Large intestine (tissue), 12 donors: ENCODE results near the gene CES4A. TPM values are rescaled to one million over a fixed set of nuclear protein-coding genes. Genes with fewer than 3 reads are reported as not detected.
"Not testable (repeated sequence)": the region's sequence is repeated elsewhere in the genome, so short reads cannot be mapped to it uniquely, and the experiment has no call there.

Experiments
- DNase-seq, 2 donors: peaks; one replicate each; pipeline versions ENCODE4 v3.0.0 to v3.0.0-alpha.2; 2013
- H3K27ac ChIP-seq: one replicate; pipeline ENCODE4 v1.5.1; 2013; ENCODE audit warnings: low read length
- H3K27me3 ChIP-seq: 2 replicates; pipeline ENCODE4 v1.6.1; 2013; ENCODE audit warnings: low read length; ENCODE audit not compliant: control insufficient read depth, insufficient read depth
- H3K36me3 ChIP-seq: 2 replicates; pipeline ENCODE4 v1.6.1; 2013; ENCODE audit warnings: low read length; ENCODE audit not compliant: control insufficient read depth, insufficient read depth
- H3K4me1 ChIP-seq: one replicate; pipeline ENCODE4 v1.6.1; 2013; ENCODE audit warnings: low read length; ENCODE audit not compliant: control insufficient read depth, insufficient read depth
- H3K4me3 ChIP-seq: one replicate; pipeline ENCODE4 v1.5.1; 2013; ENCODE audit warnings: low read length
- H3K9me3 ChIP-seq: one replicate; pipeline ENCODE4 v1.6.1; 2013; ENCODE audit warnings: mild to moderate bottlenecking, low read depth, low read length, moderate library complexity; ENCODE audit not compliant: control insufficient read depth
- WGBS: methylation state at CpG from one replicate; pipeline ENCODE4 v1.1.5; 2013; ENCODE audit warnings: low lambda C conversion rate; ENCODE audit not compliant: insufficient coverage; 5-methylcytosine and 5-hydroxymethylcytosine counted together
- long read RNA-seq, 11 donors: transcript quantifications; one replicate each; lab custom pipeline, GENCODE V29; 2026
- polyA plus RNA-seq: library from polyadenylated mRNA; unstranded; fragments of 120-200 nt; gene quantifications from one replicate; pipeline ENCODE4 v1.2.1, GENCODE V29; 2013

CES4A gene
- polyA plus RNA-seq = 23.5 TPM
- long read RNA-seq, donor 1 = 0 reads
- long read RNA-seq, donor 2, partial matches to known transcripts = 0 of 5 reads
- long read RNA-seq, donor 2, other reads (novel, unspliced or antisense) = 0 of 5 reads
- long read RNA-seq, donor 3 = 0 reads
- long read RNA-seq, donor 4 = 0 reads
- long read RNA-seq, donor 5 = 0 reads
- long read RNA-seq, donor 6, partial matches to known transcripts = 0 of 2 reads
- long read RNA-seq, donor 6, other reads (novel, unspliced or antisense) = 0 of 2 reads
- long read RNA-seq, donor 7, partial matches to known transcripts = 0 of 2 reads
- long read RNA-seq, donor 7, other reads (novel, unspliced or antisense) = 0 of 2 reads
- long read RNA-seq, donor 8 = 0 reads
- long read RNA-seq, donor 9 = 0 reads
- long read RNA-seq, donor 10, partial matches to known transcripts = 0 of 2 reads
- long read RNA-seq, donor 10, other reads (novel, unspliced or antisense) = 0 of 2 reads
- long read RNA-seq, donor 11 = 0 reads

DNA sequence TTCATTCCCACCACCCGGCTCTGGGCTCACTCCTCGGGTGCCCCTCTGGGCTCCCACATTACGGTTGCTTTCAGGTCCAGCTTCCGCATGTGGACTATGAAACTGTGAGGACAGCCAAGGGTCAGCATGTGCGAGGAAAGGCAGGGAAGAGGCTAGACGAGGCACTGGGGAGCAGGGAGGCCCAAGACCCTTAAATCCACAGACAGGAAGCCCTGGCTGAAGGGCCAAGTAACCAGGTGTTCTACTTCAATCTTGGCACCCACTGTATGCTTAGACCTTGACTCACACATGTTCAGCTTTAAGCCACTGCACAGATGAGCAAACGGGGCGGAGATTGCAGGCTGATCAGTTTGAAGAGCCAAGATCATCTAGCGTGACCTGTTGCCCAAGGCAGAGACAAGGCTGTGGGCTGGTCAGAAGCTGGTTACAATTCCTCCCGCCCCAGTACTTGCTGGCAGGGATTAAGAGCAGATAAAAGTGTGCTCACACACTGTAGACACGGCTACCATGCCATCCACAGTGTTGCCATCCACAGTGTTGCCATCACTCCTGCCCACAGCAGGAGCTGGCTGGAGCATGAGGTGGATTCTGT is at the start of gene CES4A:
TSS of gene CES4A (plus strand) at position 393 of the 592 bp plus-strand sequence. CDS start at position 577, 184 bp downstream.
- no peaks in the 10 kb centered on the region for H3K27me3 ChIP-seq
- no peak within 1 kb of the TSS for H3K27ac ChIP-seq
- peaks cover 3% of the 10 kb centered on the region for H3K4me1 ChIP-seq
- peak; percentile 50 to 52 for DNase-seq
- H3K9me3 ChIP-seq = no peaks in the 10 kb centered on the region
- H3K36me3 ChIP-seq = no peaks in the 10 kb centered on the region
- WGBS = no CpG with 5 or more reads among the region's 11 CpGs
- H3K4me3 ChIP-seq = no peak within 1 kb of the TSS

DNA sequence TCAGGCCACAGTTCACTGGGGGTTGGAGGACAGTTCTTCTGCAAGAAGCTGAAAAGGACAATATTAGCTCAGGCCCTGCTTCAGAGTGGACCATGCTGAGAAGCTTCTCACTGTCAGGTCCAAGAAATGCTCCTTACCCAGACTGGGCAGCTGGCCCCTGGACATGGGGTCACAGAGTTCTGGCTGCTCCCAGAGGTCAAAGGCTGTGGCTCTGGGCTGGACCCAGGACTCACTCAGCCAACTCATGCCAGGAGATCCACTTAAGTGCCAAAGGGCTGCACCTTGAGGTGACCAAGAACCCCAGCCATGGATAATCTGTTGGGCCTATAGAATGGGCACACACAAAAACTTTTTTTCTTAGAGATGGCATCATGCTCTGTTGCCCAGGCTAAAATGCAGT is 49.0 kb upstream of the CES4A start:
- H3K4me3 ChIP-seq = no peak overlapping the region
- no peak for DNase-seq
- H3K36me3 ChIP-seq = peaks cover 66% of the 10 kb centered on the region
- peaks cover 27% of the 10 kb centered on the region for H3K4me1 ChIP-seq
- no peaks in the 10 kb centered on the region for H3K27me3 ChIP-seq
- H3K9me3 ChIP-seq = no peaks in the 10 kb centered on the region
- H3K27ac ChIP-seq = no peak overlapping the region

DNA sequence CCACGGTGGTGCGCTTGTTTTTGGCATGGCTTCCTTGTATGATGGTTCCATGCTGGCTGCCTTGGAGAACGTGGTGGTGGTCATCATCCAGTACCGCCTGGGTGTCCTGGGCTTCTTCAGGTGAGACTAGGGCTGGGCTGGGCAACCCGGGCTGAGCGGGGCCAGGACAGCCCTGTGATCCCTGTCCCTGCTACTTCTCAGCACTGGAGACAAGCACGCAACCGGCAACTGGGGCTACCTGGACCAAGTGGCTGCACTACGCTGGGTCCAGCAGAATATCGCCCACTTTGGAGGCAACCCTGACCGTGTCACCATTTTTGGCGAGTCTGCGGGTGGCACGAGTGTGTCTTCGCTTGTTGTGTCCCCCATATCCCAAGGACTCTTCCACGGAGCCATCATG is 48.2 kb upstream of the CES4A start:
- H3K9me3 ChIP-seq = no peaks in the 10 kb centered on the region
- H3K27me3 ChIP-seq = no peaks in the 10 kb centered on the region
- no peak overlapping the region for H3K27ac ChIP-seq
- H3K4me1 ChIP-seq = peaks cover 27% of the 10 kb centered on the region
- WGBS = no CpG with 5 or more reads among the region's 16 CpGs
- DNase-seq = no peak
- H3K4me3 ChIP-seq = no peak overlapping the region
- peaks cover 66% of the 10 kb centered on the region for H3K36me3 ChIP-seq

DNA sequence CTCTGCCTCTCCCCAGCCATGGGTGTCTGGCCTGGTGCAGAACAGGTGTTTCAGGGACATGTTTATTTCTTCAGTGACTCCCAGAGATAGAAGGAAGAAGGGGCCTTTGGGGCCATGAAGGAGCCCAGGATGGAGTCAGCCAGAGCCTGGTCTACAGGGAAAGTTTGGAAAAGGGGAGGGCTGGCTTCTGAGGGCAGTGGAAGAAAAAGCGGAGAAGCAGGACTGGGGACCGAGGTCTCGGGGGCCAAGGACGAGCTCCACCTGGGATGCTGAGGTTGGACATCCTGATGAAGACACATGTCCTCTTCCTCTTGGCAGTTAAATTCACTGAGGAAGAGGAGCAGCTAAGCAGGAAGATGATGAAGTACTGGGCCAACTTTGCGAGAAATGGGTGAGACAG is 45.4 kb upstream of the CES4A start:
- DNase-seq = no peak
- H3K36me3 ChIP-seq = peaks cover 61% of the 10 kb centered on the region
- WGBS = no CpG with 5 or more reads among the region's 5 CpGs
- H3K4me1 ChIP-seq = peaks cover 13% of the 10 kb centered on the region
- peaks cover under 1% of the 10 kb centered on the region for H3K27me3 ChIP-seq
- H3K4me3 ChIP-seq = no peak overlapping the region
- H3K9me3 ChIP-seq = no peaks in the 10 kb centered on the region
- H3K27ac ChIP-seq = no peak overlapping the region

DNA sequence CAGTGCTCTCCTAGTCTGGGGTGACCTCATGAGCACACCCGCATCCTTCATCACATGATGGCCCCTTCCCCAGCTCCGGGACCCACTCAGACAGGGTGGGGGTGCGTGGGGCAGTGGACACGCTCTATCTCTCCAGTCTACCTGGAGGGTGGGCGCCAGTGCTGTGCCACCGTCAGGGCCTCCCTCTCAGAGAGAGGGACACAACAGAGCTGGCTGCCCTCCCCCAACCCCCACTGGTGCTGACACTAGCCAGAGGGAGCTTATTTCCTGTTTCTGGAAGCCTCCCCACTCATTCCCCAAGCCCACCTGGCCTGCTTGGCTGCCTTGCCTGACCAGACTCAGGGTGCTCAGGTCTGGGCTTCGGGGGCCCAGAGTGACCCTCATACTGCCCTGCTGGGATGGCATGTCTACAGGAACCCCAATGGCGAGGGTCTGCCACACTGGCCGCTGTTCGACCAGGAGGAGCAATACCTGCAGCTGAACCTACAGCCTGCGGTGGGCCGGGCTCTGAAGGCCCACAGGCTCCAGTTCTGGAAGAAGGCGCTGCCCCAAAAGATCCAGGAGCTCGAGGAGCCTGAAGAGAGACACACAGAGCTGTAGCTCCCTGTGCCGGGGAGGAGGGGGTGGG is 44.8 kb upstream of the CES4A start:
- Histone ChIP-seq H3K4me3 (no peak overlapping the region), H3K36me3 (peaks cover 56% of the 10 kb centered on the region), H3K27me3 (peaks cover 6% of the 10 kb centered on the region), H3K9me3 (no peaks in the 10 kb centered on the region), H3K27ac (no peak overlapping the region), H3K4me1 (peaks cover 11% of the 10 kb centered on the region)
- no peak for DNase-seq
- WGBS = no CpG with 5 or more reads among the region's 15 CpGs

DNA sequence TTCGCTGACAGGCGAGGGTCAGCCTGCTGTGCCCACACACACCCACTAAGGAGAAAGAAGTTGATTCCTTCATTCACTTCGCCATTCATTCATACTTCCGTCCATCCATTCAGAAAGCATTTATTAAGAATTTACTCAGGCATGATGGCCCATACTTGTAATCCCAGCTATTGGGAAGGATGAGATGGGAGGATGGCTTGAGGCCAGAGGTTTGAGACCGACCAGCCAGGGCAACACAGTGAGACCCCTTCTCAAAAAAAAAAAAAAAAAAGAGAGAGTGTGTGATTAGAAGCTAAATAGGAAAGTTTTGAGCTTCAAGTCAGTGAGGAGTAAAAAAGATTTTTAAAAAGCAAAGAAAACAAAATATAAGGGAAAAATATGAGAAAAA is 44.3 kb upstream of the CES4A start:
- Histone ChIP-seq H3K27me3 (peaks cover 11% of the 10 kb centered on the region), H3K4me1 (peaks cover 16% of the 10 kb centered on the region), H3K9me3 (no peaks in the 10 kb centered on the region), H3K27ac (no peak overlapping the region), H3K36me3 (peaks cover 51% of the 10 kb centered on the region), H3K4me3 (no peak overlapping the region)
- WGBS = 100% methylated on average over 3 of the region's 5 CpGs
- DNase-seq = no peak

DNA sequence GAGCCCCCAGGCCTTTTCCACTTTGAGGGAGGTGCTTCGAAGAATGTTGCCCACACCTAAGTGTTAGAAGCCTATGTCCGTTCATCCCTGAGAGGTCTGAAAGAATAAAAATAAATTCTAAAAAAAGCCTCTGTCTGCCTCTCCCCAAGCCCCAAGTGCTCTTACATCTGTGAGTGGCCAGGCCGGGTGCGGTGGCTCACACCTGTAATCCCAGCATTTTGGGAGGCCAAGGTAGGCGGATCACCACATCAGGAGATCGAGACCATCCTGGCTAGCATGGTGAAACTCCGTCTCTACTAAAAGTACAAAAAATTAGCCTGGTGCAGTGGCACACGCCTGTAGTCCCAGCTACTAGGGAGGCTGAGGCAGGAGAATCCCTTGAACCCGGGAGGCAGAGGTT is 43.4 kb upstream of the CES4A start:
- Histone ChIP-seq H3K27me3 (peaks cover 19% of the 10 kb centered on the region), H3K4me1 (peaks cover 20% of the 10 kb centered on the region), H3K36me3 (peaks cover 41% of the 10 kb centered on the region)
- DNase-seq, H3K4me3 ChIP-seq, H3K9me3 ChIP-seq, H3K27ac ChIP-seq: not testable (repeated sequence)
- 93% methylated on average over 3 of the region's 9 CpGs for WGBS

DNA sequence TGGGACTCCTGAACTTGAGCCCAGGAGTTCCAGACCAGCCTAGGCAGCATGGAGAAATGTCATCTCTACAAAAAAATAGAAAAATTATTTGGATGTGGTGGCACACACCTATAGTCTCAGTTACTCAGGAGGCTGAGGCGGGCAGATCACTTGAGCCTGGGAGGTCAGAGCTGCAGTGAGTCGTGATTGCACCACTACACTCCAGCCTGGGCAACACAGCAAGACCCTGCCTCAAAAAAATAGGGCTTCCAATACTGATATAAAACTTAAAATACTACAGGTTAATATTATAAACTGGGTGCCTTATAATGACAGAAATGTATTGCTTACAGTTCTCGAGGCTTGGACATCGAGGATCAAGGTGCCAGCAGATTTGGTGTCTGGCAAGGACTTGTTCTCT is 42.5 kb upstream of the CES4A start:
- DNase-seq = no peak
- no CpG with 5 or more reads among the region's 4 CpGs for WGBS
- Histone ChIP-seq H3K27ac (no peak overlapping the region), H3K36me3 (peaks cover 32% of the 10 kb centered on the region), H3K4me1 (peaks cover 20% of the 10 kb centered on the region), H3K9me3 (no peaks in the 10 kb centered on the region), H3K27me3 (peaks cover 22% of the 10 kb centered on the region), H3K4me3 (no peak overlapping the region)

DNA sequence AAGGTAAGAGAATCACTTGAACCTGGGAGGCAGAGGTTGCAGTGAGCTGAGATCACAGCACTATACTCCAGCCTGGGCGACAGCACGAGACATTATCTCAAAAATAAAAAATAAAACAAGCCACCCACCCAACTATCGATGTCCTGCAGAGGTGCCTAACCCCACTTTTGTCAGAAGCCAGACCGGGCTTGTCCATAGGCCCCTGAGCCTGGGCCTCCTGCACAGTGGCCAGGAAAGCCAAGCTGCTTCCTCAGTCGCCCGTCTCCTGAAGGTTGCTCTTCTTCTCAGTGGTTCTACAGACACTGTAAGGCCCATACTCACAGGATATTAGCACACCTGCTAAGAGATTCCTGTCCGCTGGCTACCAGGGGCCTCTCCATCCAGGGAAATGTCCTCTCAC is 41.8 kb upstream of the CES4A start:
- DNase-seq = no peak
- no peak overlapping the region for H3K27ac ChIP-seq
- H3K9me3 ChIP-seq = no peaks in the 10 kb centered on the region
- H3K4me3 ChIP-seq = no peak overlapping the region
- peaks cover 20% of the 10 kb centered on the region for H3K4me1 ChIP-seq
- peaks cover 26% of the 10 kb centered on the region for H3K36me3 ChIP-seq
- peaks cover 22% of the 10 kb centered on the region for H3K27me3 ChIP-seq
- no CpG with 5 or more reads among the region's 7 CpGs for WGBS

DNA sequence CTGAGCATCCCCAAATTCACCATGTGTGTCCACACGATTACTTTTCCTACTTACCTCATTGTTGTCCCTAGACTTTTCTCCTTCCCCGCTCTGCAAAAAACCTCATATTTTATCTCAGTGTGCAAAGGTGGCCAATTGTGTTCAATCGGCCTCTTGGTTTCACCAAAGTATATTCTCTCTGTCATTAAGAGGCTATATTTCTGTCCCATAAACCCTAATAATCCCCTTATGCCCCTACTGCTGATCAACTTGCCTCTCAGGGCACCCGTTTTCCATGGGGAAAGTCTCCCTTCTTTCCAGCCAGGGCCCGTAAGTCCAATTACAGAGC is 41.5 kb upstream of the CES4A start:
- Histone ChIP-seq H3K4me3 (no peak overlapping the region), H3K4me1 (peaks cover 20% of the 10 kb centered on the region), H3K27me3 (peaks cover 22% of the 10 kb centered on the region), H3K9me3 (no peaks in the 10 kb centered on the region), H3K27ac (no peak overlapping the region), H3K36me3 (peaks cover 22% of the 10 kb centered on the region)
- DNase-seq = no peak
- WGBS = 80% methylated on average over 1 of the region's 5 CpGs
